KMS-11 (cell line): ENCODE measurements around the gene C19orf25.
A peak's percentile ranks its signal among the peaks of the same experiment; 100 is the strongest.

Experiments
- H2AFZ ChIP-seq: fragments of 200-600 bp; sonication (generic); 2 replicates; pipeline ENCODE4 v1.6.1; 2016; ENCODE audit warnings: antibody characterized with exemption, mixed run types, low read depth
- H3K27ac ChIP-seq: fragments of 200-600 bp; sonication (generic); 2 replicates; pipeline ENCODE4 v1.6.1; 2016; ENCODE audit warnings: mild to moderate bottlenecking, mixed run types
- H3K27me3 ChIP-seq: fragments of 200-600 bp; sonication (generic); 2 replicates; pipeline ENCODE4 v1.6.1; 2017; ENCODE audit warnings: mild to moderate bottlenecking, low read depth, mixed run types, moderate library complexity; ENCODE audit not compliant: insufficient read depth
- H3K36me3 ChIP-seq: fragments of 200-600 bp; sonication (generic); 2 replicates; pipeline ENCODE4 v1.6.1; 2017; ENCODE audit warnings: mild to moderate bottlenecking, mixed run types; ENCODE audit not compliant: insufficient read depth
- H3K4me1 ChIP-seq: fragments of 200-600 bp; sonication (generic); 2 replicates; pipeline ENCODE4 v1.6.1; 2016; ENCODE audit warnings: mild to moderate bottlenecking, low read depth, mixed run types; ENCODE audit not compliant: poor library complexity, severe bottlenecking
- H3K4me2 ChIP-seq: fragments of 200-600 bp; sonication (generic); 2 replicates; pipeline ENCODE4 v1.7.0; 2016; ENCODE audit warnings: mild to moderate bottlenecking, mixed run types
- H3K4me3 ChIP-seq: fragments of 200-600 bp; sonication (generic); IDR thresholded peaks from 2 replicates; pipeline ENCODE4 v1.6.1; 2017; ENCODE audit warnings: low read depth, low read length, mixed read lengths; ENCODE audit not compliant: insufficient read depth
- H3K79me2 ChIP-seq: fragments of 200-600 bp; sonication (generic); 2 replicates; pipeline ENCODE4 v1.6.1; 2016; ENCODE audit warnings: low read depth, mixed run types; ENCODE audit not compliant: insufficient read depth
- H3K9ac ChIP-seq: fragments of 200-600 bp; sonication (generic); 2 replicates; pipeline ENCODE4 v1.6.1; 2016; ENCODE audit warnings: mild to moderate bottlenecking, mixed run types
- H4K20me1 ChIP-seq: fragments of 200-600 bp; sonication (generic); 2 replicates; pipeline ENCODE4 v1.6.1; 2016; ENCODE audit warnings: mild to moderate bottlenecking, mixed run types; ENCODE audit not compliant: insufficient read depth
- TF ChIP-seq, protein P1 (sequence below): fragments of 200-600 bp; sonication (generic); conservative IDR thresholded peaks from 2 replicates; pipeline ENCODE4 v1.6.1; 2017; ENCODE audit warnings: low read depth, mild to moderate bottlenecking, antibody characterized with exemption, low read length, moderate library complexity, mixed read lengths

C19orf25 gene

DNA sequence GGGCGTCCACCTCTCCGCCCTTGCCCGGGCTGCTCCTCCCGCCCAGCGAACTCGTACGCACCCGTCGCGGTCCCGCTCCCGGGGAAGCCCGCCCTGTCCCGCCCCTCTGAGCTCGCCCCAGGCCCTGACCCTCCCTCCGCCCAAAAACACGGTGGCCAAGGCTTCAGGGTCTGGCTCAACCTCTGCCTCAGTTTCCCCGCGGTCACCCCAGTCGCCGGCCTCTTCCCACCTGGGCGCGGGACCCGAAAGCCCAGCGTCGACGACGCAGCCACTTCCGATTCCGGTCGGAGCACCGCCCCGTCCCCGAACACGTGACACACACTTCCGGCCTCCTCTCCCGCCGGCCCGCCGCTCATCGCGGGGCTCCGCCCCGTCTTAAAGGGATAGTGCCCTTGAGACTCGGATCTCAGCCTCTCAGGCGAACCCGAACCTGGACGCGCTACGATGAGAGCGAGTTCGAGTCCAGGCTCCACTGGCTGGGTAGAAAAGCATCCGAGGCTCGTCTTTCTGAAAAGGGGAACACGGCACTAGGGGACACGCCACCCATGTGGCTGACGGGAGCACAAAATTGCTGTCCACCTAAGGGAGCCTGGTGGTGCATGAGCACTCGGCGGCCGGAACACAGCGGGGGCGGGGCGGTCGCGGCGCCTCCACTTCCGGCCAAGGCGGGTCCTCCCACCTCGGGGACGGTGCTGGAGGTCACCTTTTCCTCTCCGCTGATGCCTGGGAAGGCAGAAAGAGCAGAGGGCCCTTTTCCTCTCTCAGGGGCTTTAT lies at the start of gene C19orf25:
Gene C19orf25, minus strand, starts transcription at position 282 of the 774 bp plus-strand sequence. CDS start 312 bp downstream, outside the sequence.
- H3K36me3 ChIP-seq, result no peaks in the 10 kb centered on the region; the same call in 1 of the 2 replicates
- peak within 1 kb of the TSS; percentile 42; the same call in 1 of the 2 replicates for H3K9ac ChIP-seq
- no peak within 1 kb of the TSS for H3K27ac ChIP-seq
- H3K4me1 ChIP-seq, result peaks cover 13% of the 10 kb centered on the region
- no peak within 1 kb of the TSS for H3K4me3 ChIP-seq
- H3K79me2 ChIP-seq, result peaks cover 9% of the 10 kb centered on the region
- no peaks in the 10 kb centered on the region for H4K20me1 ChIP-seq
- H2AFZ ChIP-seq, result peak within 1 kb of the TSS; percentile 92
- H3K27me3 ChIP-seq, result peaks cover 20% of the 10 kb centered on the region
- TF ChIP-seq, protein P1, sequence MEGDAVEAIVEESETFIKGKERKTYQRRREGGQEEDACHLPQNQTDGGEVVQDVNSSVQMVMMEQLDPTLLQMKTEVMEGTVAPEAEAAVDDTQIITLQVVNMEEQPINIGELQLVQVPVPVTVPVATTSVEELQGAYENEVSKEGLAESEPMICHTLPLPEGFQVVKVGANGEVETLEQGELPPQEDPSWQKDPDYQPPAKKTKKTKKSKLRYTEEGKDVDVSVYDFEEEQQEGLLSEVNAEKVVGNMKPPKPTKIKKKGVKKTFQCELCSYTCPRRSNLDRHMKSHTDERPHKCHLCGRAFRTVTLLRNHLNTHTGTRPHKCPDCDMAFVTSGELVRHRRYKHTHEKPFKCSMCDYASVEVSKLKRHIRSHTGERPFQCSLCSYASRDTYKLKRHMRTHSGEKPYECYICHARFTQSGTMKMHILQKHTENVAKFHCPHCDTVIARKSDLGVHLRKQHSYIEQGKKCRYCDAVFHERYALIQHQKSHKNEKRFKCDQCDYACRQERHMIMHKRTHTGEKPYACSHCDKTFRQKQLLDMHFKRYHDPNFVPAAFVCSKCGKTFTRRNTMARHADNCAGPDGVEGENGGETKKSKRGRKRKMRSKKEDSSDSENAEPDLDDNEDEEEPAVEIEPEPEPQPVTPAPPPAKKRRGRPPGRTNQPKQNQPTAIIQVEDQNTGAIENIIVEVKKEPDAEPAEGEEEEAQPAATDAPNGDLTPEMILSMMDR, result no peak
- peak within 1 kb of the TSS; percentile 96 for H3K4me2 ChIP-seq

DNA sequence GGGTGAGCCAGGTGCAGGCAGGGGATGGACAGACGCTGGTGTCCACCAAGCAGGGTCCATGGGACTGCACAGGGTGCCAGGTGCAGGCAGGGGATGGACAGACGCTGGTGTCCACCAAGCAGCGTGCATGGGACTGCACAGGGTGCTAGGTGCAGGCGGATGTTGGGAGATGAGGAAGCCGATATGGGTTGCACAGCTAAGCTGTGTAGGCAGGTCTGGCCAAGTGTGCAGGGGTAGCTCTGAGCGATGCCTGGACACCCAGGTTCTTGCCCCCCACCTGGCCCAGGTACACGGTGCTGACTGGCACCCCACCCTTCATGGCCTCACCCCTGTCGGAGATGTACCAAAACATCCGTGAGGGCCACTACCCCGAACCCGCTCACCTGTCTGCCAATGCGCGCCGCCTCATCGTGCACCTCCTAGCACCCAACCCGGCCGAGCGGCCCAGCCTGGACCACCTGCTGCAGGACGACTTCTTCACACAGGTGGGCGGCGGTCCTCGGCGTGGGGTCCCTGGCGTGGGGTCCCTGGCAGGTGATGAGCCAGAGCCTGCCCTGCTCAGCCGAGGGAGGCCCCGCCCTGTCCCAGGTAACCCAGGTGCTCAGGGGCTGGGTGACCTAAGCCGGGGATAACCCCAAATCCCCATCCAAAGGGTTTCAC lies 48.8 kb upstream of the C19orf25 start:
- TF ChIP-seq, protein P1, result no peak
- peaks cover 56% of the 10 kb centered on the region for H3K27me3 ChIP-seq

DNA sequence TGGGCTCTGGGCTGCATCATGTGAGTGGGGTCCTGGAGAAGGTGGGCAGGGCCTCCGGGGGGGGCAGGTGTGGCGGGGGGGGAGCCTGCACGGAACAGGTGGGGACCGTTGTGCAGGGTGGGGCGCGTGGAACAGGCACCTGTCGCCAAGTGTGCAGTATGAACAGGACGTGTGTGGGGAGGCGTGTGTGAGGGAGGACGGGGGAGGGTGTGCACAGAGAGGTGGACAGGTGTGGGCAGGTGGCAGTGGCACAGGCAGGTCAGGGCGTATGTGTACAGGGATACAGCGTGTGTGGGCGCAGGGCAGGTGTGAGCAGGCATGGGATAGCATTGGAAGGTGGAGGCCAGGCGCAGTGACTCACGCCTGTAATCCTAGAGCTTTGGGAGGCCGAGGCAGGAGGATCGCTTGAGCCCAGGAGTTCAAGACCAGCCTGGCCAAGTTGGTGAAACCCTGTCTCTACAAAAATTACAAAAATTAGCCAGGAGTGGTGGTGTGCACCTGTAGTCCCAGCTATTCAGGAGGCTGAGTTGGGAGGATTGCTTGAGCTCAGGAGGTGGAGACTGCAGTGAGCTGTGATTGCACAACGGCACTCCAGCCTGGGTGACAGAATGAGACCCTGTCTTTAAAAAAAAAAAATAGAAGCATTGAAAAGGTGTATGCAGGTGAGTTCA lies 48.1 kb upstream of the C19orf25 start:
- H3K36me3 ChIP-seq, result no peaks in the 10 kb centered on the region
- H3K4me2 ChIP-seq, result no peak overlapping the region
- no peaks in the 10 kb centered on the region for H4K20me1 ChIP-seq
- H3K27me3 ChIP-seq, result peaks cover 54% of the 10 kb centered on the region
- no peak overlapping the region for H2AFZ ChIP-seq
- no peak overlapping the region for H3K27ac ChIP-seq
- no peak overlapping the region for H3K4me3 ChIP-seq
- TF ChIP-seq, protein P1, result no peak
- H3K79me2 ChIP-seq, result no peaks in the 10 kb centered on the region
- H3K4me1 ChIP-seq, result no peaks in the 10 kb centered on the region
- no peak overlapping the region for H3K9ac ChIP-seq

More for the DNA sequence above, 48.8 kb upstream of the C19orf25 start:
- Histone ChIP-seq H3K27ac (no peak overlapping the region), H3K36me3 (no peaks in the 10 kb centered on the region), H3K9ac (no peak overlapping the region), H4K20me1 (no peaks in the 10 kb centered on the region), H2AFZ (no peak overlapping the region), H3K4me2 (no peak overlapping the region), H3K4me3 (no peak overlapping the region), H3K4me1 (no peaks in the 10 kb centered on the region), H3K79me2 (no peaks in the 10 kb centered on the region)

DNA sequence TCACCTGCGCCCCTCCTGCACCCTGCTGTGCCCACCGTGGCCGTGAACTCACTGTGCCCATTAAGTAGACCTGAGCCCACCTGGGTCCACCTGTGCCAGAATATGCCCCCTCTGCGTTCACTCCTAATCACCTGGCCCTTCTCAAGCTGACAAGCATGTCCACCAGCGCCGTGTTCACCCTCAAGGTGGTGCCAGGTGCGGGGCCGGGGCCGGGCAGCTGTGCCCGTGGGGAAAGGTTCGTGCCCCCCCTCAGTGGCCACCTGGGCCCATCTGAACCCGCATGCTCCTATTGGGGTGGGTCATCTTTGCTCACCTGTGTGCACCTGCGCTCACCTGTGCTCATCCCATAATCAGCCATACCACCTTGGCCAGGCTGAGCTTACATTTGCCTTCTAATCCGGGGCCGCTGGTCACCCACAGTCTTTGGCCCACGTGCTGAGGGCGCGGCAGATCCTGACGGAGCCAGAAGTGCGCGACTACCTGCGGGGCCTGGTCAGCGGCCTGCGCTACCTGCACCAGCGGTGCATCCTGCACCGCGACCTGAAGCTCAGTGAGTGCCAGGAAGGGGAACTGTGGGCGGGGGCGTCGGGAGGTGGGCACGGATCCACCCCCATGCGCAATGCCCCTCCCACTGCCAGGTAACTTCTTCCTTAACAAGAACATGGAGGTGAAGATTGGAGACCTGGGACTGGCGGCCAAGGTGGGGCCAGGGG lies 47.2 kb upstream of the C19orf25 start:
- H3K4me2 ChIP-seq, result no peak overlapping the region
- H3K9ac ChIP-seq, result no peak overlapping the region
- no peak overlapping the region for H3K27ac ChIP-seq
- no peaks in the 10 kb centered on the region for H3K79me2 ChIP-seq
- no peak overlapping the region for H2AFZ ChIP-seq
- no peaks in the 10 kb centered on the region for H3K4me1 ChIP-seq
- no peaks in the 10 kb centered on the region for H3K36me3 ChIP-seq
- no peaks in the 10 kb centered on the region for H4K20me1 ChIP-seq
- TF ChIP-seq, protein P1, result no peak
- H3K27me3 ChIP-seq, result peaks cover 52% of the 10 kb centered on the region
- H3K4me3 ChIP-seq, result no peak overlapping the region
